Measurements from ENCODE around the gene DOCK4.

DNA sequence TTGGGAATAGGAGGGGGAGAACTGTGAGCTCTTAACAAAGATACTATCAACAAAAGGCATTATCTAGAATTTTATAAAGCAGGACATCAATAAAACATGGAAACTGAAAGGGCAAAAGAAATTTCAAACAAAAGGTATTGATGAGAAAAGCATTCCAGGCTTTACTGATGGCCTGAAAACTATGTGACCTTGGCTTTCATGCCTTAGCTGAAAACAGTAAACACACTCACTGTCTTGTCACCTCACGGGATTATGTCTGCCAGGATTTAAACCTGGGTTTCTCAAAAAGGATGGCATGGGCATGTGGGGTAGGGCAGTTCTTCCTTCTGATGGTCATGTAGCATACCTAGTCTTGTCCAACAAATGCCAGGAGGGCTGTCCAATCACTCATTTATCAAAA lies 22.9 kb downstream of the DOCK4 start:
- TF ChIP-seq POLR2A (IDR thresholded peaks at IDR 0.05): no peak
- TF ChIP-seq, protein P1, sequence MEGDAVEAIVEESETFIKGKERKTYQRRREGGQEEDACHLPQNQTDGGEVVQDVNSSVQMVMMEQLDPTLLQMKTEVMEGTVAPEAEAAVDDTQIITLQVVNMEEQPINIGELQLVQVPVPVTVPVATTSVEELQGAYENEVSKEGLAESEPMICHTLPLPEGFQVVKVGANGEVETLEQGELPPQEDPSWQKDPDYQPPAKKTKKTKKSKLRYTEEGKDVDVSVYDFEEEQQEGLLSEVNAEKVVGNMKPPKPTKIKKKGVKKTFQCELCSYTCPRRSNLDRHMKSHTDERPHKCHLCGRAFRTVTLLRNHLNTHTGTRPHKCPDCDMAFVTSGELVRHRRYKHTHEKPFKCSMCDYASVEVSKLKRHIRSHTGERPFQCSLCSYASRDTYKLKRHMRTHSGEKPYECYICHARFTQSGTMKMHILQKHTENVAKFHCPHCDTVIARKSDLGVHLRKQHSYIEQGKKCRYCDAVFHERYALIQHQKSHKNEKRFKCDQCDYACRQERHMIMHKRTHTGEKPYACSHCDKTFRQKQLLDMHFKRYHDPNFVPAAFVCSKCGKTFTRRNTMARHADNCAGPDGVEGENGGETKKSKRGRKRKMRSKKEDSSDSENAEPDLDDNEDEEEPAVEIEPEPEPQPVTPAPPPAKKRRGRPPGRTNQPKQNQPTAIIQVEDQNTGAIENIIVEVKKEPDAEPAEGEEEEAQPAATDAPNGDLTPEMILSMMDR (IDR thresholded peaks at IDR 0.05): no peak
